ENCODE measurements around the gene ADGRF5.

- TF ChIP-seq CTCF (IDR thresholded peaks at IDR 0.05; ENCODE audit: low read depth, low read length), result no peak
- no peak for TF ChIP-seq POLR2A (IDR thresholded peaks at IDR 0.05; ENCODE audit: extremely low read depth, insufficient read length)
Observed at GRCh38 chr6:46931416-46931815, 9.7 kb upstream of the ADGRF5 start.
